Activated CD4-positive, alpha-beta T cell treated with anti-CD3 and anti-CD28 coated beads for 4 hours (primary cell): ENCODE data around the gene PSMA6.
"Not testable (repeated sequence)": the region's sequence is repeated elsewhere in the genome, so short reads cannot be mapped to it uniquely, and the experiment has no call there.

Source experiments
- DNase-seq, 2 donors: peaks; one replicate each; pipeline ENCODE4 v3.0.0-alpha.2; 2020

Gene PSMA6

GRCh38 chr14:35285168-35286002 is 6.8 kb upstream of the PSMA6 start:
- peak in 1 of 2 donors; percentile 7 for DNase-seq

GRCh38 chr14:35286003-35286600 is 6.1 kb upstream of the PSMA6 start:
- DNase-seq: no peak

- no peak for DNase-seq
These were observed 5.5 kb upstream of the PSMA6 start for GRCh38 chr14:35286707-35287106.

DNA sequence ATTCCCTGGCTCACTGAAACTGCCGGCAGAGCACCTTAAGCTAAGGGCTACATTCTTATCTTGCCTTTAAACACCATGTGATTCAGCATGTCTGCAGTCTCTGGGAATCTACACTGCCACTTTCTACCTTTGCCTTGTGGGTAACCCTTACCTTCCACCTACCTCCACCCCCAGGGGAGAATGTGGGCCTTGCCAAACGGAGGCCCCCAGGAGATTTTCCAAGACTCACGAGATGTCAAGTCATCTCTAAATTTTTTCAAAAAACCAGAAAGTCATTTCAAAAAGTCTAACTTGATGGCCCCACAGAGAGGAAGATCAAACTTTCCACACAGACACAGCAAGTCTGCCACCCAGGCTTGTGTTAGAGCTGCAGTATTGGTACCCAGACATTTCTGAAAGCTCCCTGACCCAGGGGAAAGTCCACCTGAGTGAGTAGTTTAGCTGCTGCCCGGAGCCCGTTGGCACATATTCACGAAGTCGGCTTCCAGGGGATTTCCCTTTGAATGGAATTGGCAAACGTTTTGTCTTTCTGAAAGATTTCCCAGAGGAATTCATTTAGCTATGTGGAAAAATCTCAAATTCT is 4.7 kb upstream of the PSMA6 start:
- peak; percentile 5 to 26 for DNase-seq

GRCh38 chr14:35289623-35290022 is 2.6 kb upstream of the PSMA6 start:
- DNase-seq: no peak

DNA sequence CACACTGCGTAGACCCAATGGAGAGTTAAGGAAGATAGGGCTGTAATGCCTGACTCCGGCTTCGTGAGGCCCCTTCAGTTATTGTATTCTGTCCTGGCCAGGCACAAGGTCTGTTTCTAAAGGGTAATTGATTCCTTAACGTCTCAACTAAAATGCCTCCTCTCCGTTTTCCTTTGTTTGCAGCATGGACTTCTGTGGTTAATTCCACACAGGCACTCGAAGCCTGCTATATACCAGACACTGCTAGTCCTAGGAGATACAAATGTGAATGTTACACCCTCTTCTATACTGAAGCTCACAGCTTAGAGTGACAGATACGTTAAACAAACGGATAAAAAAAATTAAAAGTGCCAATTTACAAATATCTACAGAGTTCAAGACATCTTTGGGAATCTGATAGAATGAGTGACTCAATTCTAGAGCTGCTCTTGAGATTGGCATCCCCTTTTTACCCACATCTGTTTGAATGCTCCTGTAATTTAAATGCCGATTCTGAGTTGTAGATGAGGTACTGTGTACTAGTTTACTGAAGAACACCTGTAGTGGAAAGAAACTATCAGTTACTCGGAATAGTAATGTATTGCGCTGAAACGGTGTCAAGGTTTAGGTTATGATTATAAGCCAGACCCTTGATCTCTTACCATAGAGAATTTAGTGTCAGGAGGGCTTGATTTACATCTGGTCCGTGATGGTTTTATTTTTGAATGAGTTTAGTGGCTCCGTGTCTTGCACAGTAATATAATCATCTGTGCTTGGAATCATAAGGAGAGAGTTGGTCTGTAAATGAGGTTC is 784 bp downstream of the PSMA6 start:
- DNase-seq: no peak

GRCh38 chr14:35295845-35296161 is 3.6 kb downstream of the PSMA6 start:
- no peak for DNase-seq

DNA sequence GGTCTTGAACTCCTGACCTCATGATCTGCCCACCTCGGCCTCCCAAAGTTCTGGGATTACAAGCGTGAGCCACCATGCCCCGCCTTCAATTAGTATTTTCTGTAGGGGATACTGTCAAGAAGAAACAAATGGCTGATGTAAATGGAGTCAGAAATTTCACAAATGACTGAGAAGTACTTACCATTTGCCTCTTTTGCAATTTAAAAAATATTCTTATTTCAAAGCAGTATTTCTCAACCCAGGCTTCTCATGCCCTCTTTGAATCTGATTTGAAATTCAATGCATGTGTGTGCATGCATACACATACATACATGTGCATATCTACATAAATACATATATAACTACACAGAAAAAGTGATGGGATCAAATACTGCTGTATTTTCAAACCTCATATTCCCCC is 4.4 kb downstream of the PSMA6 start:
- DNase-seq: no peak

DNA sequence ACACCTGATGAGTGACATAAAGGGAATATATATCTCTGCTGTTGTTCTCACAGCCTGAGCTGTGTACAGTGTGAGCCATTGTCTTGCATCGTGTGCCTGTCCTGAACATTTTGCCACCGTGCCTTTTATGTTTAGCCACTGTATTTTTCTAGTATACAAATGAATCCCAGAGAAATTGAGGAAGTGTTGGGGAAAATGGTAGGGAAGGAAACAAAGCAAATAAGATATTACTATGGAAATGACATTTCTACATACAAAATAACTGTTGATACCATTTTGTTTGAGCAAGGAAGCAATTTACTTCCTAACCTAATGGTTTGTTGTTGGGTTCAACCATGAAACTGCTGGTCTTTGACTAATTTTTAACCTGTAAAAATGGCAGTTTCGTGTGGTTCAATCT is 5.5 kb downstream of the PSMA6 start:
- DNase-seq: no peak

- DNase-seq: no peak
These were observed 6.2 kb downstream of the PSMA6 start for GRCh38 chr14:35298351-35298750.

- no peak for DNase-seq
These were observed 7.5 kb downstream of the PSMA6 start for GRCh38 chr14:35299708-35300107.

GRCh38 chr14:35300228-35300627 is 8.0 kb downstream of the PSMA6 start:
- no peak for DNase-seq

DNA sequence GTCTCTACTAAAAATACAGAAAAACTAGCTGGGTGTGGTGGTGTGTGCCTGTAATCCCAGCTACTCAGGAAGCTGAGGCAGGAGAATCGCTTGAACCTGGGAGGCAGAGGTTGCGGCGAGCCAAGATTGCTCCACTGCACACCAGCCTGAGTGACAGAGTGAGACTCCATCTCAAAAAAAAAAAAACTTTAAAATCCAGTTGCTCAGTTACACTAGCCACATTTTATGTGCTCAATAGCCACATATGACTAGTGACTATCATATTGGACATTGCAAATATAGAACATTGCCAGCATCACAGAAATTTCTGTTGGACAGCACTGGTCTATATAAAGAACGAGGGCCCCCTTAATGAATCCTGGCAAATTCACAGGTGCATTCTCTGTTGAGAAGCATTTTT is 9.2 kb downstream of the PSMA6 start:
- DNase-seq: not testable (repeated sequence)

GRCh38 chr14:35301735-35302528 is 9.8 kb downstream of the PSMA6 start:
- no peak for DNase-seq

GRCh38 chr14:35303149-35303935 is 11.2 kb downstream of the PSMA6 start:
- DNase-seq: no peak

DNA sequence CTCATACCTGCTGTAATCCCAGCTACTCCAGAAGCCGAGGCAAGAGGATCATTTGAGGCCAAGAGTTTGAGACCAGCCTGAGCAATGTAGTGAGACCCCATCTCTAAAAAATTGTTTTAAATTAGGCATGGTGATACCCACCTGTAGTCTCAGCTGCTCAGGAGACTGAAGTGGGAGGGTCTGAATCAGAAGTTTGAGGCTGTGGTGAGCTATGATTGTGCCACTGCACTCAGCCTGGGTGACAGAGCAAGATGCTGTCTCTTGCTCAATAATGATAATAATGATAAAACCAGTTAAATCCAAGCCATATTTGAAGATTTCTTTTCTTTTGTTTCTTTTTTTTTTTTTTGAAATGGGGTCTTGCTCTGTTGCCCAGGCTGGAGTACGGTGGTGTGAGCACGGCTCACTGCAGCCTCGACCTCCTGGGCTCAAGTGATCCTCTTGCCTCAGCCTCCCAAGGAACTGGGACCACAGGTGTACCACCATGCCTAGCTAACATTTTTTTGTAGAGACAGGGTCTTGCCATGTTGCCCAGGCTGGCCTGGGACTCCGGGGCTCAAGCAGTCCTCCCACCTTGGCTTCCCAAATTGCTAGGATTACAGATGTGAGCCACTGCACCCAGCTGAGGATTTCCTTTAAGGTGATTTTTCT is 12.8 kb downstream of the PSMA6 start:
- no peak for DNase-seq

- DNase-seq: no peak
These were observed 13.5 kb downstream of the PSMA6 start for GRCh38 chr14:35305633-35306032.

- DNase-seq: no peak
These were observed 13.9 kb downstream of the PSMA6 start for GRCh38 chr14:35306114-35306513.

- no peak for DNase-seq
These were observed 25.6 kb downstream of the PSMA6 start for GRCh38 chr14:35317820-35318219.

DNA sequence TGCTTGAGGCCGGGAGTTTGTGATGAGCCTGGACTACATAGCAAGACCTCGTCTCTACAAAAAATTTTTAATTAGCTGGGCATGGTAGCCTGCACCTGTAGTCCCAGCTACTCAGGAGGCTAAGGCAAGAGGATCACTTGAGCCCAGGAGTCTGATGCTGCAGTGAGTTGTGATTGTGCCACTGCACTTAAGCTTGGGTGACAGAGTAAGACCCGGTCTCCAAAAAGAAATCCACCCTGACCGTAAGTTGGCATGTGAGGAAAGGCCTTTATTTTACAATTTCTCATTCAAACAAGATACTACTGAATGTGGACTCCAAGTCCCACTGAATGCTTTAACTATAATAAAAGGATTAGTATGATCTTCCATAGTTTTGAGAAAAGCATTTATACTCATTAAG is 27.3 kb downstream of the PSMA6 start:
- no peak for DNase-seq

- no peak for DNase-seq
These were observed 28.3 kb downstream of the PSMA6 start for GRCh38 chr14:35320472-35320871.
